Measurements from ENCODE around the gene GJA3. TPM values are rescaled to one million over a fixed set of nuclear protein-coding genes. Genes with fewer than 3 reads are reported as not detected.
A peak's percentile ranks its signal among the peaks of the same experiment; 100 is the strongest.

GJA3 gene
- polyA plus RNA-seq, 6 donors from 2014 or later: 0.13 to 0.25 (median 0.14) TPM; not detected in 3

- peaks cover 0 to 2% (median 0%) of the 10 kb centered on the region in 7 donors for H3K9me3 Mint-ChIP-seq
- ATAC-seq (ENCODE audit: low read depth in 2 of 2) (peak in 1 of 2 donors; percentile 26), DNase-seq (no peak)
- peak overlapping the region; percentile 67 to 90 (median 78) for H3K4me3 Mint-ChIP-seq
- no peaks in the 10 kb centered on the region for H3K36me3 Mint-ChIP-seq
- peaks cover 19 to 22% (median 20%) of the 10 kb centered on the region in 3 donors for H3K4me1 Mint-ChIP-seq
- peaks cover 46 to 55% (median 50%) of the 10 kb centered on the region in 3 donors for H3K27me3 Mint-ChIP-seq
- H3K27ac Mint-ChIP-seq: no peak overlapping the region
Observed at GRCh38 chr13:20191311-20192157, 30.7 kb upstream of the GJA3 start.

GRCh38 chr13:20190481-20191310, 29.8 kb upstream of the GJA3 start:
- DNase-seq (no peak), ATAC-seq (ENCODE audit: low read depth in 2 of 2) (no peak)
- no peaks in the 10 kb centered on the region for H3K36me3 Mint-ChIP-seq
- peaks cover 41 to 53% (median 43%) of the 10 kb centered on the region in 3 donors for H3K27me3 Mint-ChIP-seq
- peak overlapping the region in 2 of 6 donors; percentile 8 for H3K27ac Mint-ChIP-seq
- H3K9me3 Mint-ChIP-seq: peaks cover 0 to 2% (median 0%) of the 10 kb centered on the region in 7 donors
- peaks cover 19 to 22% (median 20%) of the 10 kb centered on the region in 3 donors for H3K4me1 Mint-ChIP-seq
- H3K4me3 Mint-ChIP-seq: peak overlapping the region in 4 of 8 donors; percentile 39 to 76 (median 59)

GRCh38 chr13:20190076-20190475, 29.2 kb upstream of the GJA3 start:
- peaks cover 34 to 53% (median 37%) of the 10 kb centered on the region in 3 donors for H3K27me3 Mint-ChIP-seq
- no peak overlapping the region for H3K27ac Mint-ChIP-seq
- DNase-seq (no peak), ATAC-seq (ENCODE audit: low read depth in 2 of 2) (no peak)
- peaks cover 19 to 22% (median 20%) of the 10 kb centered on the region in 3 donors for H3K4me1 Mint-ChIP-seq
- peaks cover 0 to 2% (median 0%) of the 10 kb centered on the region in 7 donors for H3K9me3 Mint-ChIP-seq
- no peak overlapping the region for H3K4me3 Mint-ChIP-seq
- H3K36me3 Mint-ChIP-seq: no peaks in the 10 kb centered on the region

DNA sequence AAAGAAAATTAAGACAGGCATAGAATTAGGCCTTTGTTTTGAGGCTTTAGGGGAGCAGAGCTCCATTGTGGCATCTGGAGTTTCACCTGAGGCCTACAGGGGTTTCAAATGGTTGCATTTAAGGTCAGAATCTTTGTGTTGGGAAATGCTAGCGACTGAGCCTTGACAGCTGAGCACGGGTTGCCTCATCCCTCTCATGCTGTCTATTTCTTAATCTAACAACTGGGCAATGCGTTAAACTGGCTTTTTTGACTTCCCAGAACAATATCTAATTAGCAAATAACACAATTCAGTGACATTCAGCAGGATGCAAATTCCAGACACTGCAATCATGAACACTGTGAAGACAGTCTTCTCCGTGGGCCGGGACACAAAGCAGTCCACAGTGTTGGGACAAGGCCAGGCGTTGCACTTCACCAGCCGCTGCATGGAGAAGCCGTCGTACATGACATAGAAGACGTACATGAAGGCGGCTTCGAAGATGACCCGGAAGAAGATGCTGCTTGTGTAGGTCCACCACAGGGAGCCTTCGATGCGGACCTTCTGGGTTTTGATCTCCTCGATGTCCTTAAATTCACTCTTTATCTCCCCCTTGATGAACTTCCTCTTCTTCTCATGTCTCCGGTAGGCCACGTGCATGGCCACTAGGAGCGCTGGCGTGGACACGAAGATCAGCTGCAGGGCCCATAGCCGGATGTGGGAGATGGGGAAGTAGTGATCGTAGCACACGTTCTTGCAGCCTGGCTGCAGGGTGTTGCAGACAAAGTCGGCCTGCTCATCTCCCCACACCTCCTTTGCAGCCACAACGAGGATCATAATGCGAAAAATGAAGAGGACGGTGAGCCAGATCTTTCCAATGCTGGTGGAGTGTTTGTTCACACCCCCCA, 28.1 kb upstream of the GJA3 start:
- peaks cover 8 to 14% (median 9%) of the 10 kb centered on the region in 3 donors for H3K4me1 Mint-ChIP-seq
- H3K36me3 Mint-ChIP-seq: no peaks in the 10 kb centered on the region
- no peak overlapping the region for H3K27ac Mint-ChIP-seq
- H3K9me3 Mint-ChIP-seq: peaks cover 0 to 2% (median 0%) of the 10 kb centered on the region in 7 donors
- ATAC-seq (ENCODE audit: low read depth in 2 of 2): peak; percentile 23 to 24
- no peak for DNase-seq
- peaks cover 27 to 53% (median 35%) of the 10 kb centered on the region in 3 donors for H3K27me3 Mint-ChIP-seq
- no peak overlapping the region for H3K4me3 Mint-ChIP-seq

DNA sequence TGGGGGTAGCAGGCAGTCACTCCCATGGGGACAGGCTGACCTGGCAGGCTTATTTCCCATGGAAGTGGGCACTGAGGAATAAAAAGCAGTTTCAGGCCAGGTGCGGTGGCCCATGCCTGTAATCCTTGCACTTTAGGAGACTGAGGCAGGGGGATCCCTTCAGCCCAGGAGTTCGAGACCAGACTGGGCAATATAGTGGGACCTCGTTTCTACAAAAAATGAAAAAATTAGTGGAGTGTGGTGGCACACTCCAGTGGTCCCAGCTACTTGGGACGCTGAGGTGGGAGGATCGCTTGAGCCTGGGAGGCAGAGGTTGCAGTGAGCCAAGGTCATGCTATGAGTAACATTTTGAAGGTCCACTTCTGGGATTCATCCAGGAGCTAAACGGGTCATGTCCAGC, 25.9 kb upstream of the GJA3 start:
- peaks cover 22 to 50% (median 25%) of the 10 kb centered on the region in 3 donors for H3K27me3 Mint-ChIP-seq
- H3K9me3 Mint-ChIP-seq: peaks cover 0 to 2% (median 0%) of the 10 kb centered on the region in 7 donors
- ATAC-seq (ENCODE audit: low read depth in 2 of 2): no peak
- H3K27ac Mint-ChIP-seq: no peak overlapping the region
- no peaks in the 10 kb centered on the region for H3K36me3 Mint-ChIP-seq
- no peak overlapping the region for H3K4me3 Mint-ChIP-seq
- H3K4me1 Mint-ChIP-seq: peaks cover 0 to 3% (median 0%) of the 10 kb centered on the region in 3 donors
- no peak for DNase-seq

GRCh38 chr13:20185366-20186056, 24.7 kb upstream of the GJA3 start:
- H3K36me3 Mint-ChIP-seq: no peaks in the 10 kb centered on the region
- DNase-seq (no peak), ATAC-seq (ENCODE audit: low read depth in 2 of 2) (no peak)
- peaks cover 22 to 40% (median 24%) of the 10 kb centered on the region in 3 donors for H3K27me3 Mint-ChIP-seq
- H3K4me1 Mint-ChIP-seq: peaks cover 0 to 2% (median 0%) of the 10 kb centered on the region in 3 donors
- H3K9me3 Mint-ChIP-seq: peaks cover 0 to 2% (median 0%) of the 10 kb centered on the region in 7 donors
- H3K27ac Mint-ChIP-seq: no peak overlapping the region
- no peak overlapping the region for H3K4me3 Mint-ChIP-seq

GRCh38 chr13:20182231-20182846, 21.5 kb upstream of the GJA3 start:
- DNase-seq: peak; percentile 60
- Mint-ChIP-seq H3K4me3 (no peak overlapping the region), H3K36me3 (peaks cover 0 to 7% of the 10 kb centered on the region in 2 donors), H3K4me1 (peaks cover 2 to 8% (median 5%) of the 10 kb centered on the region in 3 donors), H3K27ac (no peak overlapping the region), H3K9me3 (no peaks in the 10 kb centered on the region), H3K27me3 (peaks cover 40 to 64% (median 53%) of the 10 kb centered on the region in 3 donors)
- ATAC-seq (ENCODE audit: low read depth in 2 of 2): peak; percentile 92 to 98

- no peak overlapping the region for H3K27ac Mint-ChIP-seq
- peaks cover 48 to 75% (median 65%) of the 10 kb centered on the region in 3 donors for H3K27me3 Mint-ChIP-seq
- H3K9me3 Mint-ChIP-seq: no peaks in the 10 kb centered on the region
- H3K4me3 Mint-ChIP-seq: no peak overlapping the region
- DNase-seq: no peak
- peaks cover 0 to 7% of the 10 kb centered on the region in 2 donors for H3K36me3 Mint-ChIP-seq
- no peak for ATAC-seq (ENCODE audit: low read depth in 2 of 2)
- H3K4me1 Mint-ChIP-seq: peaks cover 2 to 9% (median 5%) of the 10 kb centered on the region in 3 donors
Observed at GRCh38 chr13:20181188-20181587, 20.3 kb upstream of the GJA3 start.

GRCh38 chr13:20178156-20178555, 17.3 kb upstream of the GJA3 start:
- peaks cover 71 to 79% (median 79%) of the 10 kb centered on the region in 3 donors for H3K27me3 Mint-ChIP-seq
- H3K4me3 Mint-ChIP-seq: no peak overlapping the region
- H3K4me1 Mint-ChIP-seq: peaks cover 5 to 17% (median 11%) of the 10 kb centered on the region in 3 donors
- peaks cover 0 to 2% (median 0%) of the 10 kb centered on the region in 7 donors for H3K9me3 Mint-ChIP-seq
- H3K27ac Mint-ChIP-seq: no peak overlapping the region
- peaks cover 0 to 7% of the 10 kb centered on the region in 2 donors for H3K36me3 Mint-ChIP-seq
- DNase-seq (no peak), ATAC-seq (ENCODE audit: low read depth in 2 of 2) (no peak)

GRCh38 chr13:20177049-20177831, 16.4 kb upstream of the GJA3 start:
- H3K4me1 Mint-ChIP-seq: peaks cover 5 to 17% (median 11%) of the 10 kb centered on the region in 3 donors
- no peak for DNase-seq
- H3K4me3 Mint-ChIP-seq: no peak overlapping the region
- peaks cover 0 to 2% (median 0%) of the 10 kb centered on the region in 7 donors for H3K9me3 Mint-ChIP-seq
- ATAC-seq (ENCODE audit: low read depth in 2 of 2): no peak
- peaks cover 0 to 7% of the 10 kb centered on the region in 2 donors for H3K36me3 Mint-ChIP-seq
- peak overlapping the region in 1 of 6 donors; percentile 10 for H3K27ac Mint-ChIP-seq
- peaks cover 69 to 87% (median 86%) of the 10 kb centered on the region in 3 donors for H3K27me3 Mint-ChIP-seq

All from naive B cell (primary cell).